Keratinocyte (primary cell): ENCODE measurements around the gene ITGB1BP1. TPM values are rescaled to one million over a fixed set of nuclear protein-coding genes. Genes with fewer than 3 reads are reported as not detected.

Experiments
- DNase-seq: peaks from one replicate; pipeline ENCODE4 v3.0.0-alpha.2; 2011; ENCODE audit warnings: low read depth, missing footprints, low spot score
- FAIRE-seq: peaks from 2 replicates; lab custom pipeline; 2011; peaks lifted over from hg19 to GRCh38; lab: Jason Lieb, UNC
- H2AFZ ChIP-seq: 2 replicates; pipeline ENCODE4 v1.6.0; 2012; ENCODE audit warnings: low read length, control low read depth, inconsistent platforms; ENCODE audit not compliant: control insufficient read depth
- H3K27ac ChIP-seq: 2 replicates; pipeline ENCODE4 v1.5.1; 2011; ENCODE audit warnings: low read length; ENCODE audit not compliant: control insufficient read depth, insufficient read depth
- H3K27me3 ChIP-seq: 3 replicates; pipeline ENCODE4 v1.6.0; 2011; ENCODE audit warnings: low read length; ENCODE audit not compliant: control insufficient read depth, insufficient read depth; ENCODE audit errors: extremely low read depth
- H3K36me3 ChIP-seq, 2 experiments: 2 replicates in 1 of 2; 3 replicates in 1 of 2; pipeline ENCODE4 v1.5.1; 2011; ENCODE audit warnings: low read length in 2 of 2, mild to moderate bottlenecking in 1 of 2; ENCODE audit not compliant: control insufficient read depth in 2 of 2, insufficient read depth in 2 of 2; ENCODE audit errors: extremely low read depth in 1 of 2
- H3K4me1 ChIP-seq: 3 replicates; pipeline ENCODE4 v1.5.1; 2011; ENCODE audit warnings: low read length; ENCODE audit not compliant: control insufficient read depth, insufficient read depth; ENCODE audit errors: extremely low read depth
- H3K4me2 ChIP-seq: 3 replicates; pipeline ENCODE4 v1.6.0; 2011; ENCODE audit warnings: low read depth, low read length; ENCODE audit not compliant: control insufficient read depth, insufficient read depth; ENCODE audit errors: extremely low read depth
- H3K4me3 ChIP-seq, 3 experiments: fragments of 200-600 bp in 1 of 3; sonication (generic) in 1 of 3; 2 replicates in 2 of 3; 3 replicates in 1 of 3; pipeline ENCODE4 v1.5.1; 2011 to 2016; ENCODE audit warnings: low read length in 3 of 3, mild to moderate bottlenecking in 3 of 3, control low read depth in 2 of 3, inconsistent platforms in 1 of 3, low read depth in 1 of 3, mixed read lengths in 1 of 3, mixed run types in 1 of 3, moderate library complexity in 1 of 3; ENCODE audit not compliant: control insufficient read depth in 2 of 3, insufficient read depth in 2 of 3; ENCODE audit errors: extremely low read depth in 1 of 3
- H3K79me2 ChIP-seq: 2 replicates; pipeline ENCODE4 v1.6.0; 2012; ENCODE audit warnings: low read length; ENCODE audit not compliant: control insufficient read depth, insufficient read depth
- H3K9ac ChIP-seq: 3 replicates; pipeline ENCODE4 v1.6.0; 2011; ENCODE audit warnings: low read length; ENCODE audit not compliant: control insufficient read depth, insufficient read depth; ENCODE audit errors: extremely low read depth
- H3K9me1 ChIP-seq: 3 replicates; pipeline ENCODE4 v1.6.0; 2011; ENCODE audit warnings: low read length; ENCODE audit not compliant: control insufficient read depth, insufficient read depth; ENCODE audit errors: extremely low read depth
- H3K9me3 ChIP-seq: 2 replicates; pipeline ENCODE4 v1.5.1; 2012; ENCODE audit warnings: low read depth, low read length; ENCODE audit not compliant: control insufficient read depth
- H4K20me1 ChIP-seq: 3 replicates; pipeline ENCODE4 v1.6.0; 2011; ENCODE audit warnings: low read length; ENCODE audit not compliant: control insufficient read depth, insufficient read depth; ENCODE audit errors: extremely low read depth
- CTCF ChIP-seq, 3 experiments: IDR thresholded peaks in 1 of 3; conservative IDR thresholded peaks in 1 of 3; optimal IDR thresholded peaks in 1 of 3; 2 replicates in 2 of 3; 3 replicates in 1 of 3; pipeline versions ENCODE3 to v1.5.1; 2011; ENCODE audit warnings: low read length in 3 of 3, mild to moderate bottlenecking in 3 of 3, moderate library complexity in 2 of 3, control low read depth in 1 of 3, inconsistent platforms in 1 of 3; ENCODE audit not compliant: insufficient read depth in 2 of 3; ENCODE audit errors: extremely low read depth in 1 of 3
- EZH2 ChIP-seq: IDR thresholded peaks from one replicate; pipeline ENCODE4 v1.6.1; 2012; ENCODE audit warnings: inconsistent platforms, mild to moderate bottlenecking, low read length, moderate library complexity
- dilution Hi-C: fragments of 300-500 bp; cut with MboI; formaldehyde crosslinking; loops from one replicate; pipeline ENCODE4 v1.7.0; 2020; ENCODE audit warnings: low sequenced_read_pairs; ENCODE audit not compliant: extremely low pct_ligation_motif_present
- polyA plus RNA-seq, 5 experiments: library from polyadenylated mRNA; depleted of rRNA in 3 of 5; stranded (reverse) in 3 of 5; stranded (forward) in 1 of 5; unstranded in 1 of 5; fragments of >200 nt; gene quantifications; 1 replicate in 1 of 5; 2 replicates in 3 of 5; 3 replicates in 1 of 5; pipeline versions ENCODE4 v1.2.1 to v1.2.3, GENCODE V29; 2011 to 2012; ENCODE audit warnings: missing spikeins in 2 of 5, low read depth in 1 of 5, low replicate concordance in 1 of 5

ITGB1BP1 gene
- polyA plus RNA-seq, 1 donor (not counting 4 experiments of a cell fraction or from before 2014, with no cell fraction given) = 169 TPM

GRCh38 chr2:9412781-9413180 is 10.5 kb downstream of the ITGB1BP1 start:
- no peak overlapping the region for H3K9ac ChIP-seq
- H3K9me1 ChIP-seq = peaks cover 3% of the 10 kb centered on the region
- no peak overlapping the region for H3K27ac ChIP-seq
- TF ChIP-seq CTCF (optimal IDR thresholded peaks at IDR 0.05 in 1 of 3, IDR thresholded peaks at IDR 0.05 in 1 of 3, conservative IDR thresholded peaks at IDR 0.05 in 1 of 3; ENCODE audit: extremely low read depth in 1 of 3, insufficient read depth in 2 of 3, low read length in 3 of 3) (no peak), EZH2 (no peak)
- FAIRE-seq = no peak
- H2AFZ ChIP-seq = no peak overlapping the region
- peaks cover 18% of the 10 kb centered on the region for H3K79me2 ChIP-seq
- dilution Hi-C loops = no loop called here
- no peak overlapping the region for H3K4me3 ChIP-seq
- H3K36me3 ChIP-seq = peaks cover 10 to 21% of the 10 kb centered on the region in 2 experiments
- H4K20me1 ChIP-seq = no peaks in the 10 kb centered on the region
- no peak for DNase-seq
- no peaks in the 10 kb centered on the region for H3K27me3 ChIP-seq
- no peak overlapping the region for H3K4me2 ChIP-seq
- H3K4me1 ChIP-seq = peaks cover 12% of the 10 kb centered on the region
- H3K9me3 ChIP-seq = no peaks in the 10 kb centered on the region

GRCh38 chr2:9410108-9410507 is 13.2 kb downstream of the ITGB1BP1 start:
- no peak for TF ChIP-seq CTCF (optimal IDR thresholded peaks at IDR 0.05 in 1 of 3, IDR thresholded peaks at IDR 0.05 in 1 of 3, conservative IDR thresholded peaks at IDR 0.05 in 1 of 3; ENCODE audit: extremely low read depth in 1 of 3, insufficient read depth in 2 of 3, low read length in 3 of 3)
- TF ChIP-seq EZH2 = no peak
- no peak for FAIRE-seq
- dilution Hi-C loops = no loop called here
- Histone ChIP-seq H3K9me1 (no peaks in the 10 kb centered on the region), H3K9me3 (no peaks in the 10 kb centered on the region), H3K4me2 (no peak overlapping the region), H3K4me3 (no peak overlapping the region), H3K27me3 (no peaks in the 10 kb centered on the region), H3K4me1 (no peaks in the 10 kb centered on the region), H3K36me3 (peaks cover 14 to 16% of the 10 kb centered on the region in 2 experiments), H3K79me2 (peaks cover 7% of the 10 kb centered on the region), H3K9ac (no peak overlapping the region), H3K27ac (no peak overlapping the region), H4K20me1 (no peaks in the 10 kb centered on the region), H2AFZ (no peak overlapping the region)
- no peak for DNase-seq
